GM23338 (cell line): ENCODE results near the gene GLYATL2.

Source experiments
- EZH2 ChIP-seq: fragments of 200-600 bp; sonication (generic); IDR thresholded peaks from one replicate; pipeline ENCODE4 v1.8.0; 2017; ENCODE audit warnings: antibody characterized with exemption, mild to moderate bottlenecking, low read depth; ENCODE audit not compliant: unreplicated experiment
- POLR2AphosphoS5 ChIP-seq: IDR thresholded peaks from 2 replicates; pipeline ENCODE4 v1.6.1; 2016; ENCODE audit warnings: antibody characterized with exemption, low read depth
- TF ChIP-seq, protein P1 (sequence below), 2 experiments: fragments of 200-600 bp in 1 of 2; sonication (generic) in 1 of 2; conservative IDR thresholded peaks; 2 replicates each; pipeline versions ENCODE4 v1.5.1 to v1.6.1; 2016 to 2017; ENCODE audit warnings: antibody characterized with exemption in 2 of 2, low read depth in 2 of 2, mild to moderate bottlenecking in 2 of 2, moderate library complexity in 1 of 2
- TF ChIP-seq, protein P2 (sequence below): IDR thresholded peaks from 2 replicates; pipeline ENCODE4 v1.6.1; 2016; ENCODE audit warnings: antibody characterized with exemption

DNA sequence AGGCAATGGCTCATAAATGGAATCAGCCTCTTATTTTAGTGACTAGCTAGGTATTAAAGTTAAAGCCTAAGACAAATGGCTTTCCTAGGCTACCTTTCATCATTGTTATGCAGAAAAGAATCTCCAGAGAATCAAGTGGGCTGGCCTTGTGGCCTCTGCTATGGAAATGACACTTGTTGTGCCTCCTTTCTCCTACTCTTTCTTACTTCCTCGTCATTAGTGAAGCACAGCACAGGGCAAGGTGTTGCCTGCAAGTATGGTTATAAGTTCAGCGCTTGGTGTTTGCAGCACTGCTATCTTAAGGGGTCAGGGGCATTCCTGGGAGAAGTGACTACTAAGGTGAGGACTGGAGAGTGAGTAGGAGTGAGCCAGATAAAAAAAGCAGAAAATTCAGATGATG lies 49.4 kb upstream of the GLYATL2 start:
- TF ChIP-seq, protein P1, sequence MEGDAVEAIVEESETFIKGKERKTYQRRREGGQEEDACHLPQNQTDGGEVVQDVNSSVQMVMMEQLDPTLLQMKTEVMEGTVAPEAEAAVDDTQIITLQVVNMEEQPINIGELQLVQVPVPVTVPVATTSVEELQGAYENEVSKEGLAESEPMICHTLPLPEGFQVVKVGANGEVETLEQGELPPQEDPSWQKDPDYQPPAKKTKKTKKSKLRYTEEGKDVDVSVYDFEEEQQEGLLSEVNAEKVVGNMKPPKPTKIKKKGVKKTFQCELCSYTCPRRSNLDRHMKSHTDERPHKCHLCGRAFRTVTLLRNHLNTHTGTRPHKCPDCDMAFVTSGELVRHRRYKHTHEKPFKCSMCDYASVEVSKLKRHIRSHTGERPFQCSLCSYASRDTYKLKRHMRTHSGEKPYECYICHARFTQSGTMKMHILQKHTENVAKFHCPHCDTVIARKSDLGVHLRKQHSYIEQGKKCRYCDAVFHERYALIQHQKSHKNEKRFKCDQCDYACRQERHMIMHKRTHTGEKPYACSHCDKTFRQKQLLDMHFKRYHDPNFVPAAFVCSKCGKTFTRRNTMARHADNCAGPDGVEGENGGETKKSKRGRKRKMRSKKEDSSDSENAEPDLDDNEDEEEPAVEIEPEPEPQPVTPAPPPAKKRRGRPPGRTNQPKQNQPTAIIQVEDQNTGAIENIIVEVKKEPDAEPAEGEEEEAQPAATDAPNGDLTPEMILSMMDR (conservative IDR thresholded peaks at IDR 0.05; ENCODE audit: low read depth in 2 of 2), result no peak
- TF ChIP-seq POLR2AphosphoS5, result no peak
- TF ChIP-seq EZH2, result no peak
- TF ChIP-seq, protein P2, sequence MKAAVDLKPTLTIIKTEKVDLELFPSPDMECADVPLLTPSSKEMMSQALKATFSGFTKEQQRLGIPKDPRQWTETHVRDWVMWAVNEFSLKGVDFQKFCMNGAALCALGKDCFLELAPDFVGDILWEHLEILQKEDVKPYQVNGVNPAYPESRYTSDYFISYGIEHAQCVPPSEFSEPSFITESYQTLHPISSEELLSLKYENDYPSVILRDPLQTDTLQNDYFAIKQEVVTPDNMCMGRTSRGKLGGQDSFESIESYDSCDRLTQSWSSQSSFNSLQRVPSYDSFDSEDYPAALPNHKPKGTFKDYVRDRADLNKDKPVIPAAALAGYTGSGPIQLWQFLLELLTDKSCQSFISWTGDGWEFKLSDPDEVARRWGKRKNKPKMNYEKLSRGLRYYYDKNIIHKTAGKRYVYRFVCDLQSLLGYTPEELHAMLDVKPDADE, result no peak
